ENCODE data around the gene CHMP1A. TPM values are rescaled to one million over a fixed set of nuclear protein-coding genes. Genes with fewer than 3 reads are reported as not detected.

Gene CHMP1A
- total RNA-seq, 1 donor from 2014 or later: 37.3 TPM

GRCh38 chr16:89643769-89644300 lies 13.7 kb downstream of the CHMP1A start:
- H3K4me3 ChIP-seq: no peak overlapping the region
- H3K27ac ChIP-seq (replicated peaks): no peak overlapping the region
- no peak for DNase-seq
- no peaks in the 10 kb centered on the region for H3K27me3 ChIP-seq (ENCODE audit: low read depth)
- H3K4me1 ChIP-seq: peaks cover 21% of the 10 kb centered on the region
- intact Hi-C loops (cut with micrococcal nuclease): no loop called here
- H3K9me3 ChIP-seq (replicated peaks): no peaks in the 10 kb centered on the region
- TF ChIP-seq CTCF (IDR thresholded peaks at IDR 0.05; ENCODE audit: borderline replicate concordance): no peak
- H3K36me3 ChIP-seq: peaks cover 34% of the 10 kb centered on the region

DNA sequence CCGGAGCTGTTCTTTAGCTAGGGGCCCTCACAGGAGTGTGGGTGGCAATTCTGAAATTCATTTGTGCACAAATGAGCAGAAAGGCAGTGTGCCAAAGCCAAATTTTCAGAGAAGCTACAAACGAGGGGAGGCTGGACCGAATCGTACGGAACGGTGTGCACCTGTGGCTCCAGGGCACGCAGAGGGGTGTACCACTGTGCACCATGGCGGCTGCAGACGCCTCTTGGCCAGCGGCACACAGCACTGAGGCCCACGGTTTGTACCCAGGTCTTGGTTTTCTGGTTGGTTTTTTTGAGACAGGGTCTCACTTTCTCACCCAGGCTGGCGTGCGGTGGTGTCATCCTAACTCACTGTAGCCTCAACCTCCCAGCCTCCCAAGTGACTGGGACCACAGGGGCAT lies 14.9 kb downstream of the CHMP1A start:
- Histone ChIP-seq H3K4me3 (no peak overlapping the region), H3K27me3 (ENCODE audit: low read depth) (no peaks in the 10 kb centered on the region), H3K4me1 (peaks cover 21% of the 10 kb centered on the region), H3K9me3 (replicated peaks) (no peaks in the 10 kb centered on the region), H3K36me3 (peaks cover 31% of the 10 kb centered on the region), H3K27ac (replicated peaks) (no peak overlapping the region)
- intact Hi-C loops (cut with micrococcal nuclease): no loop called here
- no peak for TF ChIP-seq CTCF (IDR thresholded peaks at IDR 0.05; ENCODE audit: borderline replicate concordance)
- no peak for DNase-seq

DNA sequence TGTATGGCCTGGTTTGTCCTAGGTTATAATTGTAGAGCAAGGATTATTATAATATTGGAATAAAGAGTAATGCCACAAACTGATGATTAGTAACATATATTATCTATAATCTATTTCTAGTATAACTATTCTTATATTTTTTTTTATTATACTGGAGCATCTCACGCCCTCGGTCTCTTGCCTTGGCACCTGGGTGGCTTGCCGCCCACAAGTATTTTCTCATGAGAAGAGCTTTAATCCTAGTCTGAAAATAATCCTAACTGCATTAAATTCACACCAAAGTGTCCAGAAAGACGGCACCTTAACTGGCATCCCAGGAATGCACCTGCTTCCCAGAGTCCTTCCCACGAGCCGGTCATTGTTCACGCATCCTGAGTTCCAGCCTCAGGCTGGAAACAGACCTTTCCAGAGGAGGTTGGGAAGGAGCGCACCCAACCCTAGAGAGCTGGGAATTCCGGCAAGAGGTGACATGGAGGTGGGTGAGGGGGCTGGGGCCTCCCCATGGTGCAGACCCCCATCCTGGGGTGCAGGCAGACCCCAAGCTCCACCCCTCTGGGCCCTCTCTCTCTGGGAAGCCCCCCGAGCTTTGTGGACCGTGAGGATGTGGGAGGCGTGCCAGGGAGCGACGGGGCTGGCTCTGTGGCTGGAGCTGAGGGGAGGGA lies 15.9 kb downstream of the CHMP1A start:
- intact Hi-C loops (cut with micrococcal nuclease): no loop called here
- no peak for DNase-seq
- Histone ChIP-seq H3K9me3 (replicated peaks) (no peaks in the 10 kb centered on the region), H3K36me3 (peaks cover 23% of the 10 kb centered on the region), H3K4me3 (peak overlapping the region; percentile 63), H3K27me3 (ENCODE audit: low read depth) (peaks cover 7% of the 10 kb centered on the region), H3K4me1 (peaks cover 21% of the 10 kb centered on the region), H3K27ac (replicated peaks) (no peak overlapping the region)
- peak; percentile 1 for TF ChIP-seq CTCF (IDR thresholded peaks at IDR 0.05; ENCODE audit: borderline replicate concordance)

- intact Hi-C loops (cut with micrococcal nuclease): no loop called here
Measured at GRCh38 chr16:89639385-89639784, 18.1 kb downstream of the CHMP1A start.

GRCh38 chr16:89638455-89638854 lies 19.1 kb downstream of the CHMP1A start:
- H3K9me3 ChIP-seq (replicated peaks): no peaks in the 10 kb centered on the region
- no peak for DNase-seq
- H3K27me3 ChIP-seq (ENCODE audit: low read depth): peaks cover 30% of the 10 kb centered on the region
- intact Hi-C loops (cut with micrococcal nuclease): no loop called here
- H3K27ac ChIP-seq (replicated peaks): no peak overlapping the region
- H3K4me3 ChIP-seq: no peak overlapping the region
- no peaks in the 10 kb centered on the region for H3K36me3 ChIP-seq
- no peak for TF ChIP-seq CTCF (IDR thresholded peaks at IDR 0.05; ENCODE audit: borderline replicate concordance)
- peaks cover 21% of the 10 kb centered on the region for H3K4me1 ChIP-seq

More at GRCh38 chr16:89639385-89639784, 18.1 kb downstream of the CHMP1A start:
- Histone ChIP-seq H3K9me3 (replicated peaks) (no peaks in the 10 kb centered on the region), H3K27me3 (ENCODE audit: low read depth) (peaks cover 21% of the 10 kb centered on the region), H3K36me3 (peaks cover 1% of the 10 kb centered on the region), H3K4me1 (peaks cover 21% of the 10 kb centered on the region), H3K27ac (replicated peaks) (no peak overlapping the region), H3K4me3 (no peak overlapping the region)
- DNase-seq: no peak
- TF ChIP-seq CTCF (IDR thresholded peaks at IDR 0.05; ENCODE audit: borderline replicate concordance): no peak

Measured in left ventricle myocardium inferior (tissue), 1 donor.